GM12872 (cell line): ENCODE results near the gene PTRH1.

Experiments
- CTCF ChIP-seq: IDR thresholded peaks from 3 replicates; pipeline ENCODE4 v1.5.1; 2011; ENCODE audit warnings: low read depth, mild to moderate bottlenecking, low read length, moderate library complexity; ENCODE audit not compliant: insufficient read depth

Gene PTRH1

GRCh38 chr9:127734747-127735529, 19.5 kb upstream of the PTRH1 start, which contains the start of gene TOR2A:
Gene TOR2A, minus strand, starts transcription at chr9:127735294. Its CDS starts 24 bp downstream, at chr9:127735270.
- peak; percentile 98 for TF ChIP-seq CTCF

GRCh38 chr9:127734247-127734746, 18.8 kb upstream of the PTRH1 start:
- no peak for TF ChIP-seq CTCF

- no peak for TF ChIP-seq CTCF
Measured at GRCh38 chr9:127733614-127734013, 18.2 kb upstream of the PTRH1 start.

GRCh38 chr9:127732444-127732843, 17.0 kb upstream of the PTRH1 start:
- no peak for TF ChIP-seq CTCF

GRCh38 chr9:127731938-127732337, 16.5 kb upstream of the PTRH1 start:
- TF ChIP-seq CTCF = no peak

GRCh38 chr9:127730799-127731410, 15.4 kb upstream of the PTRH1 start:
- no peak for TF ChIP-seq CTCF

GRCh38 chr9:127730262-127730661, 14.8 kb upstream of the PTRH1 start:
- no peak for TF ChIP-seq CTCF
